ENCODE measurements around the gene PRKG1.
"Not testable (repeated sequence)": the region's sequence is repeated elsewhere in the genome, so short reads cannot be mapped to it uniquely, and the experiment has no call there.

The PRKG1 gene

DNA sequence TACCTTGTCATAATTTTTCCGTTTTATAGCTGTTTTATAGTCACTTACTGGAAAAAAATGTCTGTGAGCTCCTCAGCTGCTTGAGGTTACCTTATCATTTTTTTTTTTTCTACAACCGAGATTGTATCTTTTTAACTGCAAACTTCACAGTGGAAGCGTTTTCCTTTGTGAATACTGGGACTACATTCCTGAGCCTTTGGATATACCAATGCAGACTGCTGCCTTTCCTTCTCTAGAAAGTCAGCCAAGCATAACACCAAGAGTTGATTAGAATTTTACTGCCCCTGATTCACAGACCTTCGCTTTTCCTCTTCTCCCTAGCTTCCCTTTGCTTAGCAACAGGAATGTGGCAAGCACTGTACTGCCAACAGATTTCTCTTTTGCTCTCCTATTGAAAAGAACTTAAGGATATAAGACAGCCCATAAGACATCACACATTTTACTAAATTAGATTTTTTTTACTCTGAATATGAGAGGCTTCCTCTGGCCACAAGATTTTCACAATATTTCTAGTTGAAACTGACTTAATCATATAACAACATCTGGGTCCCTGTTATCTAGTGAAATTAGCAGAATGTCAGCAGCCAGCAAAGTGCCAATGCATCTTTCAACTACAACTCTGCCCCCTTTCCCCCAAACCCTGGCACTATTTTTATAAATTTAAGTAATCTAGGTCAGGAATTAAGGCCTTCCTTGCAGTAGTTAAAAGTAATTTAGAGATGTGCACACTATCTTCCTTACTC, 170.6 kb downstream of the PRKG1 start:
- DNase-seq (ENCODE audit: insufficient read length, low spot score) (no peak), FAIRE-seq (no peak)
- TF ChIP-seq POLR2AphosphoS5 (IDR thresholded peaks at IDR 0.05; ENCODE audit: low read depth, low read length) (no peak), PAX5 (IDR thresholded peaks at IDR 0.05; ENCODE audit: insufficient read depth, low read length, severe bottlenecking) (no peak), TAF1 (IDR thresholded peaks at IDR 0.05; ENCODE audit: low read depth, low read length) (no peak), SPI1 (IDR thresholded peaks at IDR 0.05; ENCODE audit: low read depth, low read length) (no peak), POU2F2 (IDR thresholded peaks at IDR 0.05; ENCODE audit: low read depth, low read length) (no peak), POLR2A (IDR thresholded peaks at IDR 0.05; ENCODE audit: low read depth, low read length) (no peak)

DNA sequence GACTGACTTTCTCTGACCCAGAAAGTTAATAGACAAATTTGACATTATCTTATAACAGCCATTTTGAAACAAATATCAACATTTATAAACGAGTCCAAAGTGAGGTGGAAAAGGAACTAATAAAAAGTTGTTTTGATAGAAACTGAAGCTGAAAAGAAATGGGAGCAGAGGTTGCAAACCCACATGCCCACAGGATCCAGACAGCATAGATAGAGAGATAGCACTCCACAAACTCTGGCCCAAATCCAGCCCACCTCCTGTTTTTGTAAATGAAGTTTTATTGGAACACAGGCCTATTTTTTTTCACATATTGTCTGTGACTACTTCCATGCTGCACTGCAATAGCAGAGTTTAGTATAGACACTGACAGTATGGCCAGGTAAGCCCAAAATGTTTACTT, 171.9 kb downstream of the PRKG1 start:
- DNase-seq (ENCODE audit: insufficient read length, low spot score) (no peak), FAIRE-seq (no peak)
- TF ChIP-seq POU2F2 (IDR thresholded peaks at IDR 0.05; ENCODE audit: low read depth, low read length) (no peak), POLR2A (IDR thresholded peaks at IDR 0.05; ENCODE audit: low read depth, low read length) (no peak), PAX5 (IDR thresholded peaks at IDR 0.05; ENCODE audit: insufficient read depth, low read length, severe bottlenecking) (no peak), SPI1 (IDR thresholded peaks at IDR 0.05; ENCODE audit: low read depth, low read length) (no peak), TAF1 (IDR thresholded peaks at IDR 0.05; ENCODE audit: low read depth, low read length) (no peak), POLR2AphosphoS5 (IDR thresholded peaks at IDR 0.05; ENCODE audit: low read depth, low read length) (no peak)

DNA sequence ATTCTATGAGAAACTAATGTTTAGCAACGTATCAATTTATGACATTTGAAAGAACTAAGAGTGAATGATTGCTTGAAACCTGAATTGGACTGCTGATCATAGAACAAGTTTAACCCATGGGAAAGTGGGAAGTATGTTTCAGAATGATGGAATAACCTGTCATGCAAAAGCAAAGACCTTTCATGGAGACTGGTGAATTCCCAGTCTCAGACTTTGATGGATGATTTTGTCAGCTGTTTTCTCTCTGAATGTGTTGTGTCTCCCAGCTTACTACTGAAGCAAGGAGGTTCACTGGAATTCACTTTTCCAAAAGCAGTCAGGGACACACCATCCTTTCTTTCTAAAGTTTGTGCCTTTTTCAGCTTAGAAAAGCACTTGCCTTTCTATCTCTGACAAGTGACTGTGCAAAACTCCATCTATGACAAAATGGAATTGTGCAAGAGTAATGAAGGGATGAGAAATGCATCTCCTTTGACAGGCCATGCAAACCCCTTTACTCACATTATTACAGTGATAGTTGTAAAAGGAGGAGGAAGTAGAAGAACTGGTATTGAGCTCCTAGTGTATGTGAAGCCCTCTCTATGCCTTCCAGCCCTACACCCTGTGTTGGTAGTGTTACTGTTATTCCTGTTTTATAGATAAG, 176.1 kb downstream of the PRKG1 start:
- FAIRE-seq (no peak), DNase-seq (ENCODE audit: insufficient read length, low spot score) (no peak)
- TF ChIP-seq TAF1 (IDR thresholded peaks at IDR 0.05; ENCODE audit: low read depth, low read length) (no peak), POLR2AphosphoS5 (IDR thresholded peaks at IDR 0.05; ENCODE audit: low read depth, low read length) (no peak), PAX5 (IDR thresholded peaks at IDR 0.05; ENCODE audit: insufficient read depth, low read length, severe bottlenecking) (no peak), POLR2A (IDR thresholded peaks at IDR 0.05; ENCODE audit: low read depth, low read length) (no peak)

DNA sequence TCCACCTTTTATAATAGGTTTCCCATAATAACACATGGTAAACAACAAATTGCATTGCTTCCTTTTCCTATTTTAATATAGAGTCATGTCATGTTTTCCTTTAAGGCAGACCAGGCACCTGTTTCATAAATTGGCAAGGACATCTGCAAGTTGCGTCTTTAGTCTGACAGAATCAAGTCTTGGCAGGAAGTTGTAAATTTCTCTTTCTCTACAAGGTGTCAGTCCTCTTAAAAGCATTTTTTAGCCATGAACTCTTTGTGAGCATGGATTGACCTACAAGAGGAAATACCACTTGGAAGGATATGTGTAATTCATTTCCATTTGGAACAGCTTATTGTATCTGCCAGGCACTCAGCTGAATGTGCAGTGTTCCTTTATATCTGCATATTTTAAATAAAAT, 176.8 kb downstream of the PRKG1 start:
- FAIRE-seq (no peak), DNase-seq (ENCODE audit: insufficient read length, low spot score) (no peak)

DNA sequence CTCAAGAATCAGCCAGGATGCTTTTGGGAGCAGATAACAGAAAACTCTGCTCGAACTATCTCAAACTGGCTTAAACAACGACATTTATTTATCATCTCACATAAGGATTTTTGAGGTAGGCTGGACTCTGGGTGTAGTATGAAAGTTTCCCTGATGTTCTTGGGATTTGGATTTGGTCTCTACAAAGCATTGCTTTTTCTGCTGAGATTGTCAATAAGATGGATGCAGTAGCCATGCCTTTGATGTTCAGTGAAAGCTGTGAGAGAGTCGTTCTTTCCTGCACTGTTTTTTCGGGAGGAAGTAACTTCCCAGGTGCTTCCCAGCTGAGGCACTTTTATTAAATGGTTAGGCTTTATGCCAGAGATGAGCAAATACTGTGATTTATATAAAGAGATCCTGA, 181.1 kb downstream of the PRKG1 start:
- DNase-seq (ENCODE audit: insufficient read length, low spot score) (no peak), FAIRE-seq (no peak)
- TF ChIP-seq SPI1 (IDR thresholded peaks at IDR 0.05; ENCODE audit: low read depth, low read length): no peak
- no peak for TF ChIP-seq TAF1 (IDR thresholded peaks at IDR 0.05; ENCODE audit: low read depth, low read length)
- TF ChIP-seq POLR2AphosphoS5 (IDR thresholded peaks at IDR 0.05; ENCODE audit: low read depth, low read length): no peak
- TF ChIP-seq POLR2A (IDR thresholded peaks at IDR 0.05; ENCODE audit: low read depth, low read length): no peak
- no peak for TF ChIP-seq PAX5 (IDR thresholded peaks at IDR 0.05; ENCODE audit: insufficient read depth, low read length, severe bottlenecking)
- no peak for TF ChIP-seq POU2F2 (IDR thresholded peaks at IDR 0.05; ENCODE audit: low read depth, low read length)

More for the DNA sequence above, 176.8 kb downstream of the PRKG1 start:
- no peak for TF ChIP-seq TAF1 (IDR thresholded peaks at IDR 0.05; ENCODE audit: low read depth, low read length)
- no peak for TF ChIP-seq POLR2A (IDR thresholded peaks at IDR 0.05; ENCODE audit: low read depth, low read length)
- TF ChIP-seq POU2F2 (IDR thresholded peaks at IDR 0.05; ENCODE audit: low read depth, low read length): no peak
- no peak for TF ChIP-seq POLR2AphosphoS5 (IDR thresholded peaks at IDR 0.05; ENCODE audit: low read depth, low read length)

DNA sequence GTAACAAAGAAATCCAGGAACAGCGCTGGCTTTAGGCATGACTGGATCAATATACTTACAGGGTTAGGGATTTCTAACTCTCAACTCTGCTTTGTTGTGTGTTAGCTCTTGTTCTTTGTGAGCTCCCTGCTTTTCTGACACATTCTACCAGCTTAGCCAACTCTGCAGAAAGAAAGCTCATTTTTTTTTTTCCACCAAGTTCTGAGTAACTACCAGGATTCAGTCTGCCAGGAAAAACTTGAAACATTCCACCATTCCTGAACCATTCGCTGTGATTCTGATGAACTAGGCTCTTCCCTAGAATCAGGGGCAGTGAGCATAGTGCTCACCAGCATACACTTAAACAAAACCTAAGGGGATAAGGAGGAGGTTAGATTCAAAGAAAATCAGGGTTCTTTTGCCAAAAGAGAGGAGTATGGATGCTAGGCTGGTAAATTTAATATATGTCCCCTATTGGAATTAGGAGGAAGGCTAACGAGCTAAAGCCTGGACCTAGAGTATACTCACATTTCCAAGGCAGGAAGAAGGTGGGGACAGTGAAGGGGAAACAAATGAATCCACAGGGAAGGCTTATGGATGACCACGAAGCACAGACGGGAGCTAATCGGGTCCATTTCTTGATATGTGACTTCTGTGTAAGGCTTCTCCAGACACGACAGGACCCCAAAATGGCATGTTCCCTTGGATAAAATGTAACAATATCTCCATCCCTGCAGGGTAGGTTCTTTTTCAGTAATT, 183.4 kb downstream of the PRKG1 start:
- no peak for FAIRE-seq
- DNase-seq (ENCODE audit: insufficient read length, low spot score): no peak
- TF ChIP-seq POU2F2 (IDR thresholded peaks at IDR 0.05; ENCODE audit: low read depth, low read length) (no peak), PAX5 (IDR thresholded peaks at IDR 0.05; ENCODE audit: insufficient read depth, low read length, severe bottlenecking) (no peak), SPI1 (IDR thresholded peaks at IDR 0.05; ENCODE audit: low read depth, low read length) (no peak), TAF1 (IDR thresholded peaks at IDR 0.05; ENCODE audit: low read depth, low read length) (no peak), POLR2A (IDR thresholded peaks at IDR 0.05; ENCODE audit: low read depth, low read length) (no peak), POLR2AphosphoS5 (IDR thresholded peaks at IDR 0.05; ENCODE audit: low read depth, low read length) (no peak)

DNA sequence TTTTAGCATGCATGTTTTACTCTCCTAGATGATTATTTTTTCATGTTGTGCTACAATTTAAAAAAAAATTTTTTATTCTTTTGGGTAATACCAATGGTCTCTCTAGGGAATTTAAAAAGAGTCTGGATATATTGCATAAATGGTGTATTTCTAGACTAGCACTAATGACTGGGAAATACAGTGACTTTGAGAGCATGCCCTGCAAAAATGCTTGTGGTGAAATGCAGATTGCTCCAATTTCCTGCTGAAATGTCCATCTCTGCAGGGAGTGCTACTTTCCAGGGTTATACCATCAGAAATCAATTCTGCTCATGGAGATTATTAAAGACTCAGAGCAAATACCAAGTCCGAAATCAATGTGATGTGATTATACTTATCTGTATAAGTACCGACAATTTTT, 186.1 kb downstream of the PRKG1 start:
- TF ChIP-seq PAX5 (IDR thresholded peaks at IDR 0.05; ENCODE audit: insufficient read depth, low read length, severe bottlenecking): no peak
- TF ChIP-seq POU2F2 (IDR thresholded peaks at IDR 0.05; ENCODE audit: low read depth, low read length): no peak
- TF ChIP-seq TAF1 (IDR thresholded peaks at IDR 0.05; ENCODE audit: low read depth, low read length): no peak
- no peak for FAIRE-seq
- no peak for DNase-seq (ENCODE audit: insufficient read length, low spot score)

DNA sequence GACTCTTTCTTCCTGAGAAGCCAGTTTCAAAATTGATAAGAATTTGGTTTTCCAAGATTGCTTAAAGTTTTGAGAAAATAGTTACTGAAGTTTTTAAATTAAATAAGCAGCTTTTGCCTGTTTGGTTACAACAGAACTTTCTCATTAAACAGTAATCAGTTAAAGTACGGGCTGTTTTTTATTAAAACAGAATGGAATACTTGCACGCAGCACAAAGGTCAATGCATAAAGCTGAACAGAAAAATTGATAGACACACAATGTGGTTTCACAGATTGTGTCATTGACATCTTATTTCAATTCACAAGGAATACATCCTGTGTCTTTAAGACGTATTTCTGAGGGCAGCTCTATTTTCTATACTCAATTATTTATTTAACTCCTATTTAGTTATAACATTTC, 192.2 kb downstream of the PRKG1 start:
- FAIRE-seq: no peak
- no peak for DNase-seq (ENCODE audit: insufficient read length, low spot score)
- TF ChIP-seq PAX5 (IDR thresholded peaks at IDR 0.05; ENCODE audit: insufficient read depth, low read length, severe bottlenecking): no peak

DNA sequence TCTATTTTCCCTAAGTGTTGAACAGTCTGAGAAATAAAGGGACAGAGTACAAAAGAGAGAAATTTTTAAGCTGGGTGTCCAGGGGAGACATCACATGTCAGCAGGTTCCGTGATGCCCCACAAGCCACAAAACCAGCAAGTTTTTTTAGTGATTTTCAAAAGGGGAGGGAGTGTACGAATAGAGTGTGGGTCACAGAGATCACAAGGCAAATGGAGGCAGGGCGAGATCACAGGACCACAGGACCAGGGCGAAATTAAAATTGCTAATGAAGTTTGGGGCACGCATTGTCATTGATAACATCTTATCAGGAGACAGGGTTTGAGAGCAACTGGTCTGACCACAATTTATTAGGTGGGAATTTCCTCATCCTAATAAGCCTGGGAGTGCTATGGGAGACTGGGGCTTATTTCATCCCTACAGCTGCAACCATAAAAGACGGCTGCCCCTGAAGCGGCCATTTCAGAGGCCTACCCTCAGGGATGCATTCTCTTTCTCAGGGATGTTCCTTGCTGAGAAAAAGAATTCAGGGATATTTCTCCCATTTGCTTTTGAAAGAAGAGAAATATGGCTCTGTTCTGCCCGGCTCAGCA, 193.8 kb downstream of the PRKG1 start:
- not testable (repeated sequence) for FAIRE-seq; DNase-seq (ENCODE audit: insufficient read length, low spot score)

DNA sequence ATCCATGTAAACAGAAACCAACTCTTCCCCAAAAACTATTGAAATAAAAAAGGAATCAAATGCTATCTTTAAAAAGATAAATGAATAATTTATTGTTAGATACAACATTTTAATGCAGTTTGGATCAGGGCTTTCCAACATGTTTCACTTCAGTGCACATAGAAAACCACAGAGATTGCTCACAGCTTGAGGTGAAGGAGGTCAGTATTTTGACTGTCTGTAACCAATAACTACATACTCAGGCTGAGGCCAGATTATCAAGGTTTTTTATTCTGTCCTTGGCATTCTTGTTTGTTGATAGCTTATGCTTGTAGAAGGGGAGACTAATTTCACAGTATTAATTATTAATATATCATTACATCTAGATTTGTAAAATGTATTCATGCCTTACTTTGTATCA, 195.5 kb downstream of the PRKG1 start:
- DNase-seq (ENCODE audit: insufficient read length, low spot score) (no peak), FAIRE-seq (no peak)
- TF ChIP-seq POLR2AphosphoS5 (IDR thresholded peaks at IDR 0.05; ENCODE audit: low read depth, low read length) (no peak), POU2F2 (IDR thresholded peaks at IDR 0.05; ENCODE audit: low read depth, low read length) (no peak), POLR2A (IDR thresholded peaks at IDR 0.05; ENCODE audit: low read depth, low read length) (no peak), TAF1 (IDR thresholded peaks at IDR 0.05; ENCODE audit: low read depth, low read length) (no peak), SPI1 (IDR thresholded peaks at IDR 0.05; ENCODE audit: low read depth, low read length) (no peak), PAX5 (IDR thresholded peaks at IDR 0.05; ENCODE audit: insufficient read depth, low read length, severe bottlenecking) (no peak)

Data from GM12891 (cell line).